GM12865 (cell line): Measurements from ENCODE around the gene RAB14.

Source experiments
- DNase-seq: peaks from one replicate; pipeline ENCODE4 v3.0.0; 2010; ENCODE audit warnings: low read depth
- H3K4me3 ChIP-seq: 2 replicates; pipeline ENCODE4 v1.5.1; 2011; ENCODE audit warnings: mild to moderate bottlenecking, low read depth, low read length, control low read depth
- CTCF ChIP-seq: IDR thresholded peaks from 2 replicates; pipeline ENCODE4 v1.5.1; 2011; ENCODE audit warnings: low read length, control low read depth, low read depth, inconsistent platforms; ENCODE audit not compliant: insufficient read depth; ENCODE audit errors: missing control alignments

Gene RAB14

GRCh38 chr9:121143771-121144170 lies 57.9 kb downstream of the RAB14 start:
- no peak for TF ChIP-seq CTCF
- no peak overlapping the region for H3K4me3 ChIP-seq
- no peak for DNase-seq

- TF ChIP-seq CTCF = no peak
- no peak overlapping the region for H3K4me3 ChIP-seq
- no peak for DNase-seq
These were observed 60.0 kb downstream of the RAB14 start for GRCh38 chr9:121141706-121142105.

DNA sequence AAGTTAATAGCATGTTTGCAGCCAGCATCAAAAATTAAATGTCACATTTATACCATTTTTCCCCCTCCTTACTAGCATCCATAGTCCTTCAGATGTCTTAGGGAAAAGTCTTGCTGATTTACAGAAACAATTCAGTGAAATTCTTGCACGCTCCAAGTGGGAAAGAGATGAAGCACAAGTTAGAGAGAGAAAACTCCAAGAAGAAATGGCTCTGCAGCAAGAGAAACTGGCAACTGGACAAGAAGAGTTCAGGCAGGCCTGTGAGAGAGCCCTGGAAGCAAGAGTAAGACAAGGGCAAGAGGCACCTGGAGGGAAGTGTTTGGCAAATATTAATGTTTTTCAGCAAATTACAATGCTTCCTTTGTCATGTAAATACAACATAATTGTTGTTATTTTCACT lies 60.4 kb downstream of the RAB14 start:
- no peak overlapping the region for H3K4me3 ChIP-seq
- no peak for DNase-seq
- no peak for TF ChIP-seq CTCF

DNA sequence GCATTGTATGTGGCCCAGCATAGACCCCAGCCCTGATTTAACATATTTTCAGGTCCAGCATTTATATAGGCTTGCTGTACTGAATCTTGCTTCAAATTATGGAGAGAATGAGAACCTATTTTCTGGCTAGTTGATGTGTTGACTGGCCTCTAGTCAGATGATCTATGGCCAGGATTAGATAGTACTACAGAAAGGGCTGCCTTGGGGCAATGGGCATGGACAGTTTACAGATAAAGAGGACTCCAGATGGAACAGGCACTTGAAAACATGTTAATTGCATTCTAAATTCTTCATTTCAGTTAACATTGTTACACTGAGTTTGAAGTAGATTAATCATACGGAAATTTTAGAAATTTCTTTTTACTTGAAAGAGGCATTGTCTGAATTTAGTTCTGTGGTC lies 61.5 kb downstream of the RAB14 start:
- H3K4me3 ChIP-seq = no peak overlapping the region
- DNase-seq = no peak
- TF ChIP-seq CTCF = no peak

- no peak overlapping the region for H3K4me3 ChIP-seq
- no peak for DNase-seq
- no peak for TF ChIP-seq CTCF
These were observed 62.7 kb downstream of the RAB14 start for GRCh38 chr9:121138973-121139372.

DNA sequence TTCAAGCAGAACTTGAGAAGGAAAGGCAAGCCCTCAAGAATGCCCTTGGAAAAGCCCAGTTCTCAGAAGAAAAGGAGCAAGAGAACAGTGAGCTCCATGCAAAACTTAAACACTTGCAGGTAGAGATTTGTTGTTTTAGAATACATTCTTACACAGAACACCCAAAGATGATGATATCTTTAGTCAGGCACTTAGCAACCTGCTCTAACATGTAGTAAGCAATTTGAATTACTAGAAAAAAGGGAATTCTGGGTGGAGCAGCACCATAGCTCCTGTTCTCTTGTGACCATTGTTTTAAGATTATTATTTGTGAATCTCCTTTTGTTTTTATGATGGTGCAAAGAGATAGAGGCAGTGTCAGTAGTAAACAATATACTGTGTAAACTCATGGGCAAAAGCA lies 63.1 kb downstream of the RAB14 start:
- TF ChIP-seq CTCF = no peak
- DNase-seq = no peak
- no peak overlapping the region for H3K4me3 ChIP-seq

- no peak for DNase-seq
- no peak overlapping the region for H3K4me3 ChIP-seq
- no peak for TF ChIP-seq CTCF
These were observed 66.0 kb downstream of the RAB14 start for GRCh38 chr9:121135642-121136041.
